H1 (cell line): Measurements from ENCODE around the gene SMYD3. TPM values are rescaled to one million over a fixed set of nuclear protein-coding genes. Genes with fewer than 3 reads are reported as not detected.

ENCODE experiments used
- ATF3 ChIP-seq: IDR thresholded peaks from 2 replicates; pipeline ENCODE4 v1.6.1; 2011; ENCODE audit warnings: low read depth, mild to moderate bottlenecking, low read length; ENCODE audit not compliant: insufficient read depth
- GABPA ChIP-seq: IDR thresholded peaks from 2 replicates; pipeline ENCODE4 v1.6.1; 2011; ENCODE audit warnings: mild to moderate bottlenecking, low read length, moderate library complexity, borderline replicate concordance; ENCODE audit not compliant: insufficient read depth
- POLR2AphosphoS5 ChIP-seq: IDR thresholded peaks from 2 replicates; pipeline ENCODE4 v1.6.1; 2011; ENCODE audit warnings: low read depth, low read length
- polyA plus RNA-seq, 7 experiments: library from polyadenylated mRNA; depleted of rRNA in 3 of 7; stranded (reverse) in 5 of 7; unstranded in 2 of 7; fragments of >200 nt in 5 of 7; fragments of 200-250 nt in 2 of 7; gene quantifications; 1 replicate in 5 of 7; 2 replicates in 1 of 7; 4 replicates in 1 of 7; pipeline versions ENCODE4 v1.2.1 to v1.2.3, GENCODE V29; 2011 to 2013; ENCODE audit warnings: missing spikeins in 2 of 7, mixed read lengths in 2 of 7
- total RNA-seq: library from RNA; stranded (reverse); fragmentation: NEBNext Ultra II Directional; extraction: Animal tissue kit (Norgen Biotek cat#: 25700); gene quantifications from 2 replicates; pipeline ENCODE4 v1.2.1, GENCODE V29; 2021

Gene SMYD3
- total and polyA plus RNA-seq, 2 of the 8 experiments (the other 6 are each of a cell fraction or from before 2014, with no cell fraction given), result 17.3 to 25.4 TPM

GRCh38 chr1:246283771-246284410 is 223.2 kb downstream of the SMYD3 start (continued):
- TF ChIP-seq GABPA, result no peak
- no peak for TF ChIP-seq POLR2AphosphoS5
- TF ChIP-seq ATF3, result no peak
